HEK293T (cell line): ENCODE measurements around the gene TRMT6.

Source experiments
- ARNT ChIP-seq: fragments of 450-650 bp; IDR thresholded peaks from 2 replicates; pipeline ENCODE4 v1.6.1; 2017; ENCODE audit warnings: mild to moderate bottlenecking
- CTBP1 ChIP-seq: fragments of 450-650 bp; IDR thresholded peaks from 2 replicates; pipeline ENCODE4 v1.6.1; 2016; ENCODE audit warnings: borderline replicate concordance
- ELF4 ChIP-seq: fragments of 450-650 bp; IDR thresholded peaks from 2 replicates; pipeline ENCODE4 v1.6.1; 2017; ENCODE audit warnings: antibody characterized with exemption
- FOXA1 ChIP-seq: fragments of 450-650 bp; IDR thresholded peaks from 2 replicates; pipeline ENCODE4 v1.6.1; 2016; ENCODE audit warnings: mild to moderate bottlenecking
- FOXM1 ChIP-seq: fragments of 450-650 bp; IDR thresholded peaks from 2 replicates; pipeline ENCODE4 v1.6.1; 2017; ENCODE audit warnings: mild to moderate bottlenecking, borderline replicate concordance
- NFRKB ChIP-seq: fragments of 450-650 bp; IDR thresholded peaks from 2 replicates; pipeline ENCODE4 v1.6.1; 2016; ENCODE audit warnings: mild to moderate bottlenecking, moderate library complexity
- SP1 ChIP-seq: fragments of 450-650 bp; IDR thresholded peaks from 2 replicates; pipeline ENCODE4 v1.6.1; 2017
- ZNF384 ChIP-seq: fragments of 450-650 bp; IDR thresholded peaks from 2 replicates; pipeline ENCODE4 v1.6.1; 2016
- TF ChIP-seq, protein P1 (sequence below): fragments of 450-650 bp; IDR thresholded peaks from 2 replicates; pipeline ENCODE4 v1.6.1; 2016

DNA sequence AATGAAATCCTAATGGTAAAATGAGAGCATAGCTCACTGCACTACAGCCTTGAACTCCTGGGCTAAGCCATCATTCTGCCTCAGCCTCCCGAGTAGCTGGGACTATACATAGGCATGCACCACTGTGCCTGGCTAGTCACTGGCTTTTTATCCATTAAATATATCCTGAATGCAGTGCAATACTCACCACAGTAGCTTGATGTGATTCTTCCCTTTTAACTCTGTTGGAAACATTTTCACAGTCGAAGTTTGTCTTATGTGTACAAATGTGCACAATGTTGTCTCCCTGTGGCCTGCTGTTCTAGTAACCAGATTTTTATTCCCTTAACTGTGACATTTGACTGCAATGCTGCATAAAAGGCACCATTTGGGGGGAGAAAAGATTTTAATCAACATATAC, 56.7 kb downstream of the TRMT6 start:
- TF ChIP-seq FOXM1 (no peak), ARNT (no peak), NFRKB (no peak), ELF4 (no peak), SP1 (no peak), FOXA1 (no peak), ZNF384 (no peak), CTBP1 (no peak)
- TF ChIP-seq, protein P1, sequence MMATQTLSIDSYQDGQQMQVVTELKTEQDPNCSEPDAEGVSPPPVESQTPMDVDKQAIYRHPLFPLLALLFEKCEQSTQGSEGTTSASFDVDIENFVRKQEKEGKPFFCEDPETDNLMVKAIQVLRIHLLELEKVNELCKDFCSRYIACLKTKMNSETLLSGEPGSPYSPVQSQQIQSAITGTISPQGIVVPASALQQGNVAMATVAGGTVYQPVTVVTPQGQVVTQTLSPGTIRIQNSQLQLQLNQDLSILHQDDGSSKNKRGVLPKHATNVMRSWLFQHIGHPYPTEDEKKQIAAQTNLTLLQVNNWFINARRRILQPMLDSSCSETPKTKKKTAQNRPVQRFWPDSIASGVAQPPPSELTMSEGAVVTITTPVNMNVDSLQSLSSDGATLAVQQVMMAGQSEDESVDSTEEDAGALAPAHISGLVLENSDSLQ, result no peak
